Prostate gland (tissue), 2 donors: ENCODE results near the gene POU6F2. TPM values are rescaled to one million over a fixed set of nuclear protein-coding genes. Genes with fewer than 3 reads are reported as not detected.

Experiments
- DNase-seq: peaks from one replicate; pipeline ENCODE4 v3.0.0-alpha.2; 2019; ENCODE audit warnings: low spot score
- H3K27ac ChIP-seq, 2 donors: fragments of 200-600 bp; sonication (generic); 2 replicates each; pipeline ENCODE4 v1.5.1; 2017 to 2019
- H3K27me3 ChIP-seq: fragments of 200-600 bp; sonication (generic); replicated peaks from 2 replicates; pipeline ENCODE4 v1.5.1; 2019; ENCODE audit not compliant: insufficient read depth
- H3K36me3 ChIP-seq, 2 donors: fragments of 200-600 bp; sonication (generic); 1 replicate in 1 of 2; 2 replicates in 1 of 2; pipeline versions ENCODE4 v1.5.1 to v1.8.1; 2017 to 2019
- H3K4me1 ChIP-seq: fragments of 200-600 bp; sonication (generic); replicated peaks from 2 replicates; pipeline ENCODE4 v1.5.1; 2019
- H3K4me3 ChIP-seq, 2 donors: fragments of 200-600 bp; sonication (generic); 2 replicates each; pipeline ENCODE4 v1.5.1; 2017 to 2019
- H3K9me3 ChIP-seq: fragments of 200-600 bp; sonication (generic); 2 replicates; pipeline ENCODE4 v1.5.1; 2017
- POLR2A ChIP-seq: fragments of 450-650 bp; IDR thresholded peaks from one replicate; pipeline ENCODE4 v1.6.1; 2016; ENCODE audit warnings: antibody characterized with exemption, mild to moderate bottlenecking
- POLR2AphosphoS5 ChIP-seq: sonication (generic); formaldehyde crosslinking; IDR thresholded peaks from one replicate; pipeline ENCODE4 v1.6.1; 2017; ENCODE audit warnings: antibody characterized with exemption
- WGBS: methylation state at CpG from one replicate; pipeline ENCODE4 v1.1.5; 2018; 5-methylcytosine and 5-hydroxymethylcytosine counted together
- intact Hi-C: fragments of 100-400 bp; cut with DNase I; formaldehyde crosslinking; loops from one replicate; pipeline ENCODE4 v1.14.2; 2022
- total RNA-seq, 2 donors: library from RNA; depleted of rRNA; stranded (reverse); fragments of >200 nt; gene quantifications; one replicate each; pipeline ENCODE4 v1.1.0, GENCODE V29; 2016
- TF ChIP-seq, protein P1 (sequence below), 4 experiments: fragments of 200-600 bp in 2 of 4; fragments of 450-650 bp in 2 of 4; sonication (generic) in 2 of 4; IDR thresholded peaks; 1 replicate in 3 of 4; 2 replicates in 1 of 4; pipeline ENCODE4 v1.5.1; 2016 to 2019; ENCODE audit warnings: antibody characterized with exemption in 4 of 4, mild to moderate bottlenecking in 2 of 4, moderate library complexity in 2 of 4

POU6F2 gene
- total RNA-seq, 2 donors from 2014 or later: 2.4 TPM; not detected in 1

DNA sequence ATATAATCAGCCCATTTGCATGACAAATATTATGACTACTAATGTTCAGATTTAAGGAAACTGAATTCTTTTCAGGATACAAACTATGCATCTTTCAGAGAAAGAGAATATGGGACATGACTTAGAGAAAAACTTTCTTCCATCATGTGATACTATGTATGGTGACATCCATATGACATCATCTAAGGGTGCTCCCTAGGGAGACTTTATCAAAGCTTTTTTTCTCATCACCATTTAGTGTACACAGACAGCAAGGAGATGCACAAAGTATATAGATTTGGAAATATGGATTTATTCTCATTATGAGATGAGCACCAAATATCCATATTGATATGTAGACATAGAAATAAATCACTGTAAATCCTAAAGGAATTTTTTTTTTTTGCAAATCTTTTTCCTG, 424.3 kb downstream of the POU6F2 start:
- H3K27ac ChIP-seq: no peak overlapping the region
- intact Hi-C loops: no loop called here

DNA sequence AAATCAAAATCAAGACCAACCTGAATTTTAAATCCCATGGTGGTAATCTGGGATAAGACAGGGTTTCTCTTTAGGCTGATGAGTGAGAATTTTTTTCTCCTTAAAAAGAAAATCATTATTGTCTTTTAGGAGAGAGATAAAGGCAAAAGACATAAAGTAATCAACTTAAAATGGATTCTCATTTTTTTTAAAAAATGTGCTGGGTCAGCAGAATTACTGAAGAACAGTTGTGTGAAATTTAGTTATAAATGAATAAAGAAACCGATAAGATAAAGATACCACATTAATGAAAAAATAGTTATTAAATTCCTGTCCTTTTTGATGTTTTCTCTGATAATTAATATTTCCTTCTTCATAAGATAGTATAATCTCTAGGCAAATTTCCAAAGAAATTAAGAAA, 427.2 kb downstream of the POU6F2 start:
- Histone ChIP-seq H3K4me3 (no peak overlapping the region), H3K27me3 (no peaks in the 10 kb centered on the region), H3K36me3 (no peaks in the 10 kb centered on the region), H3K27ac (no peak overlapping the region), H3K4me1 (no peaks in the 10 kb centered on the region), H3K9me3 (no peaks in the 10 kb centered on the region)
- no peak for TF ChIP-seq POLR2A
- TF ChIP-seq POLR2AphosphoS5: no peak
- TF ChIP-seq, protein P1, sequence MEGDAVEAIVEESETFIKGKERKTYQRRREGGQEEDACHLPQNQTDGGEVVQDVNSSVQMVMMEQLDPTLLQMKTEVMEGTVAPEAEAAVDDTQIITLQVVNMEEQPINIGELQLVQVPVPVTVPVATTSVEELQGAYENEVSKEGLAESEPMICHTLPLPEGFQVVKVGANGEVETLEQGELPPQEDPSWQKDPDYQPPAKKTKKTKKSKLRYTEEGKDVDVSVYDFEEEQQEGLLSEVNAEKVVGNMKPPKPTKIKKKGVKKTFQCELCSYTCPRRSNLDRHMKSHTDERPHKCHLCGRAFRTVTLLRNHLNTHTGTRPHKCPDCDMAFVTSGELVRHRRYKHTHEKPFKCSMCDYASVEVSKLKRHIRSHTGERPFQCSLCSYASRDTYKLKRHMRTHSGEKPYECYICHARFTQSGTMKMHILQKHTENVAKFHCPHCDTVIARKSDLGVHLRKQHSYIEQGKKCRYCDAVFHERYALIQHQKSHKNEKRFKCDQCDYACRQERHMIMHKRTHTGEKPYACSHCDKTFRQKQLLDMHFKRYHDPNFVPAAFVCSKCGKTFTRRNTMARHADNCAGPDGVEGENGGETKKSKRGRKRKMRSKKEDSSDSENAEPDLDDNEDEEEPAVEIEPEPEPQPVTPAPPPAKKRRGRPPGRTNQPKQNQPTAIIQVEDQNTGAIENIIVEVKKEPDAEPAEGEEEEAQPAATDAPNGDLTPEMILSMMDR (IDR thresholded peaks at IDR 0.05): no peak
- intact Hi-C loops: no loop called here
- no peak for DNase-seq
- 92% methylated on average over 1 of the region's 1 CpG for WGBS

More for the DNA sequence above, 424.3 kb downstream of the POU6F2 start:
- Histone ChIP-seq H3K4me3 (no peak overlapping the region), H3K27me3 (no peaks in the 10 kb centered on the region), H3K4me1 (no peaks in the 10 kb centered on the region), H3K36me3 (no peaks in the 10 kb centered on the region), H3K9me3 (no peaks in the 10 kb centered on the region)
- TF ChIP-seq POLR2AphosphoS5 (no peak), POLR2A (no peak)
- TF ChIP-seq, protein P1 (IDR thresholded peaks at IDR 0.05): no peak
- DNase-seq: no peak

DNA sequence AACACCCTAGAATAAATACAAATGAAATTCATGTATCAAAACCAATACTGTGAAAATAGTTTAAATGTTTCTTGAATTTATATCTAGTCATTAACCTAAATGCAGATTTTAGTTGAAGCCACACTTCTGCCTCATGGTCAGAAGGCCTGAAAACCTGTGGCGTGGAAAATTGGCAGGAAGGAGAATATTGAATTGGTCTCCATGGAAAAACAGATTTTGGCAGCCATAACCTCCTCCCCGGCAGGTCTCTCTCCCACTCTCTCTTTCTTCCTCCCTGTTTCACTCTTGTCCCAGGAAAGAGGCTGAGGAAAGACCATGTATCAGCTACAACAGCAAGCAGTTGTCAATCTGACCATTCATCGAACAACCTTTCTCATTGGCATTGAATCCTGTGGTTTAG, 427.9 kb downstream of the POU6F2 start:
- intact Hi-C loops: no loop called here
- 91% methylated on average over 3 of the region's 3 CpGs for WGBS
- Histone ChIP-seq H3K36me3 (no peaks in the 10 kb centered on the region), H3K9me3 (no peaks in the 10 kb centered on the region), H3K4me3 (no peak overlapping the region), H3K27ac (no peak overlapping the region), H3K4me1 (no peaks in the 10 kb centered on the region), H3K27me3 (no peaks in the 10 kb centered on the region)
- DNase-seq: no peak
- no peak for TF ChIP-seq POLR2AphosphoS5
- TF ChIP-seq POLR2A: no peak
- TF ChIP-seq, protein P1 (IDR thresholded peaks at IDR 0.05): no peak

DNA sequence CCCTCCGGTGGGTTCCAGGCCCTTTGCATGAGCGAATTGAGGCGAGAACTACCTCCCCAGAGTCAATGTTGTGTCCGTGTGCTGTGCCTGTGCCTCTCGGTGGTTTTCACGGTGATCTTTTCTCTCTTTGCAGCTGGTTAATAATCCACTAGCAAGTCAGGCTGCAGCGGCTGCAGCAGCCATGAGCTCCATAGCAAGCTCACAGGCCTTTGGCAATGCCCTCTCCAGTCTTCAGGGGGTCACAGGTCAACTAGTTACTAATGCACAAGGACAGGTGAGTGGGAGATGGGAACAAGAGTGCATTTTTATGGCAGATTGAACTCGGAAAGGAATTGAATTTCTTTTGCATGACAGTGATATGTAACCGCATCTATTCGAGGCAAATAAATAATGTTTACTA, 428.8 kb downstream of the POU6F2 start:
- TF ChIP-seq, protein P1 (IDR thresholded peaks at IDR 0.05): no peak
- no peak for TF ChIP-seq POLR2A
- no peak for TF ChIP-seq POLR2AphosphoS5
- Histone ChIP-seq H3K27me3 (no peaks in the 10 kb centered on the region), H3K4me1 (no peaks in the 10 kb centered on the region), H3K4me3 (no peak overlapping the region), H3K36me3 (no peaks in the 10 kb centered on the region), H3K9me3 (no peaks in the 10 kb centered on the region), H3K27ac (no peak overlapping the region)
- WGBS: 67% methylated on average over 10 of the region's 10 CpGs
- intact Hi-C loops: no loop called here
- no peak for DNase-seq

GRCh38 chr7:39407137-39407536, 429.4 kb downstream of the POU6F2 start:
- TF ChIP-seq, protein P1 (IDR thresholded peaks at IDR 0.05): no peak
- TF ChIP-seq POLR2AphosphoS5: no peak
- no peak for TF ChIP-seq POLR2A
- H3K27me3 ChIP-seq: no peaks in the 10 kb centered on the region
- DNase-seq: no peak
- no peaks in the 10 kb centered on the region for H3K36me3 ChIP-seq
- no peaks in the 10 kb centered on the region for H3K9me3 ChIP-seq
- H3K4me1 ChIP-seq: no peaks in the 10 kb centered on the region
- intact Hi-C loops: no loop called here
- H3K27ac ChIP-seq: no peak overlapping the region
- WGBS: 21% methylated on average over 4 of the region's 4 CpGs
- no peak overlapping the region for H3K4me3 ChIP-seq
